HCT116 (cell line): ENCODE data around the gene OR14I1. TPM values are rescaled to one million over a fixed set of nuclear protein-coding genes. Genes with fewer than 3 reads are reported as not detected.
A peak's percentile ranks its signal among the peaks of the same experiment; 100 is the strongest.

Experiments
- ATAC-seq: fragments of 200-7000 bp; cut with Tn5 transposase; 2 replicates; pipeline ENCODE4 v1.9.1; 2020; ENCODE audit warnings: mild to moderate bottlenecking, moderate library complexity
- BruUV-seq: library from RNA; stranded (reverse); fragments of 400-500 nt; replicated peaks from 2 replicates; lab custom pipeline; 2021; lab: Mats Ljungman, UMichigan
- CTCF ChIA-PET: fragments of 300-600 bp; sonication (Branson Sonifier 250); formaldehyde crosslinking; loops from one replicate; lab custom pipeline; 2021; ENCODE audit warnings: antibody characterized with exemption; lab: Charles Lee
- POLR2A ChIA-PET: fragments of 300-600, 350-600 bp; sonication (Branson Sonifier 250); formaldehyde crosslinking; loops from one replicate; lab custom pipeline; 2021; ENCODE audit warnings: antibody characterized with exemption; lab: Charles Lee
- RAD21 ChIA-PET, 2 experiments: fragments of 300-600 bp; sonication (Branson Sonifier 250); formaldehyde crosslinking; loops; one replicate each; lab custom pipeline; 2023; ENCODE audit warnings: low total read pairs in 2 of 2; ENCODE audit not compliant: uncharacterized antibody in 2 of 2, unreplicated experiment in 2 of 2, low non-redundant PET in 1 of 2; lab: Charles Lee
- DNase-seq: peaks from one replicate; pipeline ENCODE4 v3.0.0-alpha.2; 2010; ENCODE audit warnings: low read depth, low spot score
- H2AFZ ChIP-seq: fragments of 200-600 bp; shearing (Covaris generic), sonication (generic); 2 replicates; pipeline ENCODE4 v1.6.1; 2017; ENCODE audit warnings: low read depth, mixed run types, mixed read lengths, antibody characterized with exemption, low read length; ENCODE audit not compliant: poor library complexity, severe bottlenecking
- H3K27ac ChIP-seq: 2 replicates; pipeline ENCODE4 v1.5.1; 2012; ENCODE audit warnings: low read depth, low read length
- H3K27me3 ChIP-seq: fragments of 200-600 bp; sonication (generic); 2 replicates; pipeline ENCODE4 v1.6.1; 2016; ENCODE audit warnings: mixed run types, low read length, mixed read lengths; ENCODE audit not compliant: insufficient read depth
- H3K36me3 ChIP-seq, 2 experiments: fragments of 200-500 bp in 1 of 2; fragments of 200-600 bp in 1 of 2; sonication (Bioruptor generic) in 1 of 2; sonication (generic) in 1 of 2; 2 replicates each; pipeline versions ENCODE4 v1.5.1 to v1.6.1; 2014 to 2016; ENCODE audit warnings: low read length in 2 of 2, inconsistent platforms in 1 of 2, mixed read lengths in 1 of 2, mixed run types in 1 of 2; ENCODE audit not compliant: insufficient read depth in 2 of 2, control insufficient read depth in 1 of 2
- H3K4me1 ChIP-seq, 2 experiments: fragments of 200-600 bp in 1 of 2; sonication (generic) in 1 of 2; 2 replicates each; pipeline versions ENCODE4 v1.5.1 to v1.6.1; 2012 to 2017; ENCODE audit warnings: low read length in 2 of 2, inconsistent platforms in 1 of 2, mild to moderate bottlenecking in 1 of 2, mixed read lengths in 1 of 2, mixed run types in 1 of 2, moderate library complexity in 1 of 2; ENCODE audit not compliant: insufficient read depth in 2 of 2, control insufficient read depth in 1 of 2
- H3K4me2 ChIP-seq: fragments of 200-600 bp; sonication (generic); 2 replicates; pipeline ENCODE4 v1.6.1; 2017; ENCODE audit warnings: mixed run types, low read length, mixed read lengths
- H3K4me3 ChIP-seq, 2 experiments: fragments of 200-600 bp in 1 of 2; sonication (generic) in 1 of 2; replicated peaks in 1 of 2; 2 replicates each; pipeline ENCODE4 v1.5.1; 2011 to 2016; ENCODE audit warnings: low read length in 2 of 2, control low read depth in 1 of 2, low read depth in 1 of 2, mild to moderate bottlenecking in 1 of 2, mixed read lengths in 1 of 2, mixed run types in 1 of 2
- H3K79me2 ChIP-seq: fragments of 200-600 bp; sonication (generic); 2 replicates; pipeline ENCODE4 v1.6.1; 2017; ENCODE audit warnings: mild to moderate bottlenecking, mixed run types, low read length, moderate library complexity, mixed read lengths; ENCODE audit not compliant: insufficient read depth
- H3K9ac ChIP-seq: fragments of 200-600 bp; sonication (generic); 2 replicates; pipeline ENCODE4 v1.6.1; 2016; ENCODE audit warnings: low read length, mixed read lengths
- H3K9me2 ChIP-seq: fragments of 200-600 bp; sonication (generic), shearing (Covaris generic); 2 replicates; pipeline ENCODE4 v1.6.1; 2017; ENCODE audit warnings: mixed run types, mild to moderate bottlenecking, moderate library complexity; ENCODE audit not compliant: insufficient read depth
- H3K9me3 ChIP-seq, 2 experiments: fragments of 200-500 bp in 1 of 2; fragments of 200-600 bp in 1 of 2; sonication (Bioruptor generic) in 1 of 2; sonication (generic) in 1 of 2; 2 replicates each; pipeline ENCODE4 v1.6.1; 2014 to 2017; ENCODE audit warnings: low read length in 2 of 2, mixed read lengths in 2 of 2, inconsistent platforms in 1 of 2, low read depth in 1 of 2, mild to moderate bottlenecking in 1 of 2, mixed run types in 1 of 2, moderate library complexity in 1 of 2; ENCODE audit not compliant: control insufficient read depth in 1 of 2, insufficient read depth in 1 of 2
- H4K20me1 ChIP-seq: fragments of 200-600 bp; sonication (generic), shearing (Covaris generic); 2 replicates; pipeline ENCODE4 v1.6.1; 2017; ENCODE audit warnings: mixed run types, mild to moderate bottlenecking, moderate library complexity; ENCODE audit not compliant: insufficient read depth
- CEBPB ChIP-seq: IDR thresholded peaks from 2 replicates; pipeline ENCODE4 v1.6.1; 2012; ENCODE audit warnings: low read depth
- CTCF ChIP-seq, 3 experiments: fragments of 200-600 bp in 1 of 3; sonication (generic) in 1 of 3; IDR thresholded peaks in 2 of 3; conservative IDR thresholded peaks in 1 of 3; 2 replicates each; pipeline ENCODE4 v1.5.1; 2012 to 2017; ENCODE audit warnings: low read depth in 2 of 3, low read length in 2 of 3, antibody characterized with exemption in 1 of 3, borderline replicate concordance in 1 of 3, control low read depth in 1 of 3, mild to moderate bottlenecking in 1 of 3, mixed read lengths in 1 of 3, mixed run types in 1 of 3, moderate library complexity in 1 of 3; ENCODE audit not compliant: insufficient read depth in 1 of 3
- ELF1 ChIP-seq: IDR thresholded peaks from 2 replicates; pipeline ENCODE4 v1.6.1; 2012; ENCODE audit warnings: low read depth, borderline replicate concordance
- EZH2 ChIP-seq: fragments of 200-600 bp; sonication (generic); IDR thresholded peaks from 2 replicates; pipeline ENCODE4 v1.6.1; 2017; ENCODE audit warnings: antibody characterized with exemption, mixed run types
- JUND ChIP-seq: IDR thresholded peaks from 2 replicates; pipeline ENCODE4 v1.6.1; 2012
- RAD21 ChIP-seq: IDR thresholded peaks from 2 replicates; pipeline ENCODE4 v1.6.1; 2012; ENCODE audit warnings: low read depth, mild to moderate bottlenecking
- SP1 ChIP-seq: IDR thresholded peaks from 2 replicates; pipeline ENCODE4 v1.6.1; 2012; ENCODE audit warnings: low read depth
- TCF7L2 ChIP-seq: IDR thresholded peaks from 2 replicates; pipeline ENCODE4 v1.7.0; 2011; ENCODE audit warnings: borderline replicate concordance, inconsistent platforms; ENCODE audit not compliant: insufficient read depth, insufficient read length; ENCODE audit errors: extremely low read depth
- ZNF274 ChIP-seq: fragments of 200-500 bp; sonication (Bioruptor generic); IDR thresholded peaks from 2 replicates; pipeline ENCODE4 v1.6.1; 2014; ENCODE audit warnings: mild to moderate bottlenecking, low read depth, low read length, inconsistent platforms
- intact Hi-C: fragments of 100-400 bp; cut with micrococcal nuclease; formaldehyde crosslinking; loops from 2 replicates; pipeline ENCODE4 v1.10.0; 2022
- total RNA-seq: library from RNA; stranded (reverse); gene quantifications from one replicate; pipeline ENCODE4 v1.2.1, GENCODE V29; 2021; ENCODE audit not compliant: unreplicated experiment
- TF ChIP-seq, protein P1 (sequence below): IDR thresholded peaks from 2 replicates; pipeline ENCODE4 v1.6.1; 2012; ENCODE audit warnings: low read depth
- TF ChIP-seq, protein P2 (sequence below): IDR thresholded peaks from 2 replicates; pipeline ENCODE4 v1.6.1; 2011; ENCODE audit warnings: mild to moderate bottlenecking, low read length, moderate library complexity; ENCODE audit not compliant: insufficient replicate concordance; ENCODE audit errors: extremely low read depth

The OR14I1 gene
- total RNA-seq, 1 experiment from 2014 or later: not detected

DNA sequence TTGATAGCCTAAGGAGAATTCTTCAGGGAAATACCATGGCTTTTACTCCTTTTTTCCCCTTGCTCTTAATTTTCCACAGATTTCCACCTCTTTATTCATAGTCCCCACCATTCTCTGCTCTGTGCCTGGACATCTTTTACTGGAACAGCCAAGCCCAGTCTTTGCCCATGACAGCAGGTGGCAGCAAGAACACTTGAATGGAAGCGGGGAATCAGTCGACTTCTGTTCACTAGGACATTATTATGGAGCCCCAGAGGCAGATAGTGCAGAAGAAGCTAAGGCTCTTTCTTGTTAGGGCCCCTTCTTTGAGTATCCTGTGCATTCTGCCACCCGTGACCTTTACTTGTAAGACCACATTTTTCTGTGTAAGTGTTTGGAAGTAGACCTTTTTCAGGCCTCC, 6.3 kb downstream of the OR14I1 start:
- H3K9me2 ChIP-seq: no peaks in the 10 kb centered on the region
- no peaks in the 10 kb centered on the region for H3K27me3 ChIP-seq
- ChIA-PET RAD21 (no interaction called here), POLR2A (no interaction called here), CTCF (interaction anchor here (1.5 kb wide), 1 partner anchor 142 kb away, joined by 3 read pairs; the partner anchor contains the start of gene ZNF672)
- H3K27ac ChIP-seq: no peak overlapping the region
- intact Hi-C loops: loop anchor here (1.0 kb wide), 1 partner anchor 111 kb away; no protein-coding TSS in a partner anchor
- TF ChIP-seq JUND: no peak
- peak; percentile 55 for TF ChIP-seq RAD21
- TF ChIP-seq CTCF (IDR thresholded peaks at IDR 0.05 in 2 of 3, conservative IDR thresholded peaks at IDR 0.05 in 1 of 3; ENCODE audit: borderline replicate concordance in 1 of 3, insufficient read depth in 1 of 3, low read depth in 2 of 3, low read length in 2 of 3): peak; percentile 26 to 31 (median 26); a peak in 2 of 6 replicates
- TF ChIP-seq CEBPB: no peak
- TF ChIP-seq TCF7L2: no peak
- no peaks in the 10 kb centered on the region for H4K20me1 ChIP-seq
- DNase-seq (no peak), ATAC-seq (peak; percentile 70)
- H3K9ac ChIP-seq: no peak overlapping the region
- no peaks in the 10 kb centered on the region for H3K4me1 ChIP-seq
- BruUV-seq: no TSS peak
- H3K79me2 ChIP-seq: no peaks in the 10 kb centered on the region
- no peak overlapping the region for H3K4me2 ChIP-seq
- no peaks in the 10 kb centered on the region for H3K9me3 ChIP-seq
- H3K4me3 ChIP-seq: no peak overlapping the region
- no peaks in the 10 kb centered on the region for H3K36me3 ChIP-seq
- H2AFZ ChIP-seq: no peak overlapping the region

- DNase-seq (no peak), ATAC-seq (no peak)
- Histone ChIP-seq H3K27ac (no peak overlapping the region), H3K9me3 (no peaks in the 10 kb centered on the region), H3K4me3 (no peak overlapping the region), H3K4me2 (no peak overlapping the region), H4K20me1 (no peaks in the 10 kb centered on the region), H3K9me2 (no peaks in the 10 kb centered on the region), H3K9ac (no peak overlapping the region), H3K4me1 (no peaks in the 10 kb centered on the region), H3K36me3 (no peaks in the 10 kb centered on the region), H2AFZ (no peak overlapping the region), H3K79me2 (no peaks in the 10 kb centered on the region), H3K27me3 (no peaks in the 10 kb centered on the region)
- BruUV-seq: no TSS peak
- TF ChIP-seq, protein P1, sequence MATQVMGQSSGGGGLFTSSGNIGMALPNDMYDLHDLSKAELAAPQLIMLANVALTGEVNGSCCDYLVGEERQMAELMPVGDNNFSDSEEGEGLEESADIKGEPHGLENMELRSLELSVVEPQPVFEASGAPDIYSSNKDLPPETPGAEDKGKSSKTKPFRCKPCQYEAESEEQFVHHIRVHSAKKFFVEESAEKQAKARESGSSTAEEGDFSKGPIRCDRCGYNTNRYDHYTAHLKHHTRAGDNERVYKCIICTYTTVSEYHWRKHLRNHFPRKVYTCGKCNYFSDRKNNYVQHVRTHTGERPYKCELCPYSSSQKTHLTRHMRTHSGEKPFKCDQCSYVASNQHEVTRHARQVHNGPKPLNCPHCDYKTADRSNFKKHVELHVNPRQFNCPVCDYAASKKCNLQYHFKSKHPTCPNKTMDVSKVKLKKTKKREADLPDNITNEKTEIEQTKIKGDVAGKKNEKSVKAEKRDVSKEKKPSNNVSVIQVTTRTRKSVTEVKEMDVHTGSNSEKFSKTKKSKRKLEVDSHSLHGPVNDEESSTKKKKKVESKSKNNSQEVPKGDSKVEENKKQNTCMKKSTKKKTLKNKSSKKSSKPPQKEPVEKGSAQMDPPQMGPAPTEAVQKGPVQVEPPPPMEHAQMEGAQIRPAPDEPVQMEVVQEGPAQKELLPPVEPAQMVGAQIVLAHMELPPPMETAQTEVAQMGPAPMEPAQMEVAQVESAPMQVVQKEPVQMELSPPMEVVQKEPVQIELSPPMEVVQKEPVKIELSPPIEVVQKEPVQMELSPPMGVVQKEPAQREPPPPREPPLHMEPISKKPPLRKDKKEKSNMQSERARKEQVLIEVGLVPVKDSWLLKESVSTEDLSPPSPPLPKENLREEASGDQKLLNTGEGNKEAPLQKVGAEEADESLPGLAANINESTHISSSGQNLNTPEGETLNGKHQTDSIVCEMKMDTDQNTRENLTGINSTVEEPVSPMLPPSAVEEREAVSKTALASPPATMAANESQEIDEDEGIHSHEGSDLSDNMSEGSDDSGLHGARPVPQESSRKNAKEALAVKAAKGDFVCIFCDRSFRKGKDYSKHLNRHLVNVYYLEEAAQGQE: no peak
- TF ChIP-seq EZH2 (no peak), ZNF274 (no peak), SP1 (no peak), ELF1 (no peak)
- TF ChIP-seq, protein P2, sequence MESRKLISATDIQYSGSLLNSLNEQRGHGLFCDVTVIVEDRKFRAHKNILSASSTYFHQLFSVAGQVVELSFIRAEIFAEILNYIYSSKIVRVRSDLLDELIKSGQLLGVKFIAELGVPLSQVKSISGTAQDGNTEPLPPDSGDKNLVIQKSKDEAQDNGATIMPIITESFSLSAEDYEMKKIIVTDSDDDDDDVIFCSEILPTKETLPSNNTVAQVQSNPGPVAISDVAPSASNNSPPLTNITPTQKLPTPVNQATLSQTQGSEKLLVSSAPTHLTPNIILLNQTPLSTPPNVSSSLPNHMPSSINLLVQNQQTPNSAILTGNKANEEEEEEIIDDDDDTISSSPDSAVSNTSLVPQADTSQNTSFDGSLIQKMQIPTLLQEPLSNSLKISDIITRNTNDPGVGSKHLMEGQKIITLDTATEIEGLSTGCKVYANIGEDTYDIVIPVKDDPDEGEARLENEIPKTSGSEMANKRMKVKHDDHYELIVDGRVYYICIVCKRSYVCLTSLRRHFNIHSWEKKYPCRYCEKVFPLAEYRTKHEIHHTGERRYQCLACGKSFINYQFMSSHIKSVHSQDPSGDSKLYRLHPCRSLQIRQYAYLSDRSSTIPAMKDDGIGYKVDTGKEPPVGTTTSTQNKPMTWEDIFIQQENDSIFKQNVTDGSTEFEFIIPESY: no peak
- RAD21 ChIA-PET: no interaction called here
- intact Hi-C loops: loop anchor here (1.0 kb wide), 1 partner anchor 112 kb away; no protein-coding TSS in a partner anchor
- CTCF ChIA-PET: interaction anchor here (1.5 kb wide), 1 partner anchor 142 kb away, joined by 3 read pairs; the partner anchor contains the start of gene ZNF672
- POLR2A ChIA-PET: no interaction called here
These were observed 7.0 kb downstream of the OR14I1 start for GRCh38 chr1:248695451-248696132.
